ENCODE data around the gene NAALADL2. TPM values are rescaled to one million over a fixed set of nuclear protein-coding genes. Genes with fewer than 3 reads are reported as not detected.
"Not testable (repeated sequence)": the region's sequence is repeated elsewhere in the genome, so short reads cannot be mapped to it uniquely, and the experiment has no call there.

The NAALADL2 gene
- total and polyA plus RNA-seq, 3 donors from 2014 or later, result 5.4 to 15.6 (median 6.0) TPM

DNA sequence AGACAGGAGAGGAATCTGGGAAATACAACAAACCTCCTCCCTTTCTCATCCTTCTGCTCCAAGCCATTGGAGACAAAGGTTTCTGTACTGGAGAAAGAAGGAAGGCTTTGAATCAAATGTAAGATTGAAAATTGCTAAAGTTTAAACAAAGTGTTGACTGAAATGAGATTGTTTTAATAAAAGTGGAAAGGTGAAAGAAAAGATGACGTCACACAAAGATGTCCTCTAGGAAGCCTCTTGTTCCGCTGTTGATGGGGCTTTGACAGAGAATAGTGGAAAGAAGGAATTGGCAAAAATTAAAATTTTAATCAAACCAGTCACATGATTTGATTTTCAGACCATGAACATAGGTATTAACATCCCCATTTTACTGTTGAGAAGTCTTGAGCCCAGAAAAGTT lies 967.6 kb downstream of the NAALADL2 start:
- no peak for DNase-seq
- Histone ChIP-seq H3K9me3 (no peaks in the 10 kb centered on the region), H3K36me3 (ENCODE audit: low read depth, missing control alignments) (no peaks in the 10 kb centered on the region), H3K27ac (no peak overlapping the region), H3K4me1 (no peaks in the 10 kb centered on the region), H3K27me3 (no peaks in the 10 kb centered on the region), H3K4me3 (no peak overlapping the region)
- intact Hi-C loops (cut with DNase I; ENCODE audit: low total_unique reads), result no loop called here
- no peak for TF ChIP-seq POLR2A (IDR thresholded peaks at IDR 0.05)
- TF ChIP-seq, protein P1, sequence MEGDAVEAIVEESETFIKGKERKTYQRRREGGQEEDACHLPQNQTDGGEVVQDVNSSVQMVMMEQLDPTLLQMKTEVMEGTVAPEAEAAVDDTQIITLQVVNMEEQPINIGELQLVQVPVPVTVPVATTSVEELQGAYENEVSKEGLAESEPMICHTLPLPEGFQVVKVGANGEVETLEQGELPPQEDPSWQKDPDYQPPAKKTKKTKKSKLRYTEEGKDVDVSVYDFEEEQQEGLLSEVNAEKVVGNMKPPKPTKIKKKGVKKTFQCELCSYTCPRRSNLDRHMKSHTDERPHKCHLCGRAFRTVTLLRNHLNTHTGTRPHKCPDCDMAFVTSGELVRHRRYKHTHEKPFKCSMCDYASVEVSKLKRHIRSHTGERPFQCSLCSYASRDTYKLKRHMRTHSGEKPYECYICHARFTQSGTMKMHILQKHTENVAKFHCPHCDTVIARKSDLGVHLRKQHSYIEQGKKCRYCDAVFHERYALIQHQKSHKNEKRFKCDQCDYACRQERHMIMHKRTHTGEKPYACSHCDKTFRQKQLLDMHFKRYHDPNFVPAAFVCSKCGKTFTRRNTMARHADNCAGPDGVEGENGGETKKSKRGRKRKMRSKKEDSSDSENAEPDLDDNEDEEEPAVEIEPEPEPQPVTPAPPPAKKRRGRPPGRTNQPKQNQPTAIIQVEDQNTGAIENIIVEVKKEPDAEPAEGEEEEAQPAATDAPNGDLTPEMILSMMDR (IDR thresholded peaks at IDR 0.05), result no peak
- WGBS, 2 donors, result 80 to 94% methylated on average over 2 of the region's 2 CpGs

DNA sequence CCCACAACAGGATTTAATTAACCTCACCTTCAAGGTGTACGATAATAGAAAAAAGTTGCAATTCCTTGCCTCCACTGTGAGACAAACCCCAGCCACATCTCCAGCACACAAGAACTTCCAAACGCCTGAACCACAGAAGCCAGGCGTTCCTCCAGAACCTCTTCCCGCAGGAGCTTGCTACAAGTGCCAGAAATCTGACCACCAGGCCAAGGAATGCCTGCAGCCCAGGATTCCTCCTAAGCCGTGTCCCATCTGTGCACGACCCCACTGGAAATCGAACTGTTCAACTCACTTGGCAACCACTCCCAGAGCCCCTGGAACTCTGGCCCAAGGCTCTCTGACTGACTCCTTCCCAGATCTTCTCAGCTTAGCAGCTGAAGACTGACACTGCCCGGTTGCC lies 970.7 kb downstream of the NAALADL2 start:
- intact Hi-C loops (cut with DNase I; ENCODE audit: low total_unique reads); H3K36me3 ChIP-seq (ENCODE audit: low read depth, missing control alignments); DNase-seq; H3K27ac ChIP-seq; H3K9me3 ChIP-seq; H3K4me1 ChIP-seq; H3K4me3 ChIP-seq; H3K27me3 ChIP-seq: not testable (repeated sequence)
- WGBS, 2 donors, result 64 to 76% methylated on average over 4 to 8 of the region's 8 CpGs

DNA sequence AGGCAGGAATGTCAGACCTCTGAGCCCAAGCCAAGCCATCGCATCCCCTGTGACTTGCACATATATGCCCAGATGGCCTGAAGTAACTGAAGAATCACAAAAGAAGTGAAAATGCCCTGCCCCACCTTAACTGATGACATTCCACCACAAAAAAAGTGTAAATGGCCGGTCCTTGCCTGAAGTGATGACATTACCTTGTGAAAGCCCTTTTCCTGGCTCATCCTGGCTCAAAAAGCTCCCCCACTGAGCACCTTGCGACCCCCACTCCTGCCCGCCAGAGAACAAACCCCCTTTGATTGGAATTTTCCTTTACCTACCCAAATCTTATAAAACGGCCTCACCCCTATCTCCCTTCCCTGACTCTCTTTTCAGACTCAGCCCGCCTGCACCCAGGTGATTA lies 976.6 kb downstream of the NAALADL2 start:
- 90 to 95% methylated on average over 6 of the region's 6 CpGs for WGBS, 2 donors
- H3K36me3 ChIP-seq (ENCODE audit: low read depth, missing control alignments); H3K9me3 ChIP-seq; H3K4me3 ChIP-seq; H3K27ac ChIP-seq; intact Hi-C loops (cut with DNase I; ENCODE audit: low total_unique reads); H3K27me3 ChIP-seq; DNase-seq; H3K4me1 ChIP-seq: not testable (repeated sequence)

DNA sequence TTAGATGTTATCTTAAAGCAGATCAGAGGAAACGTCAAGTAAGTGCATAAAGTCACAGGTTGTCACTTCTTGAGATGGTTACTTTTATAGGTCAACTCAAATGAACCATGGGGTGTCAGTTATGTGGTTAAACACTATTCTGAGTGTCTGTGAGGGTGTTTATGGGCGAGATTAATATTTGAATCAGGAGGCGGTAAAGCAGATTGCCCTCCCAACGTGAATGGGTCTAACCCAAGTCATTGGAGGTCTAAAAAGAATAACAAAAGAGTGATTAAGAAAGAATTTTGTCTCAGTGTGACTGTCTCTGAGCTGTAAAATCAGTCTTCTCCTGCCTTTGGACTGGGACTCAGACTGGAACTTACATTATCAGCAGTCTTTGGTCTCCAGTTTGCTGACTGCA lies 977.5 kb downstream of the NAALADL2 start:
- WGBS, 2 donors, result 79 to 89% methylated on average over 4 of the region's 4 CpGs
- H3K9me3 ChIP-seq, result no peaks in the 10 kb centered on the region
- no peaks in the 10 kb centered on the region for H3K36me3 ChIP-seq (ENCODE audit: low read depth, missing control alignments)
- H3K27me3 ChIP-seq, result no peaks in the 10 kb centered on the region
- H3K4me3 ChIP-seq, result no peak overlapping the region
- H3K27ac ChIP-seq, result no peak overlapping the region
- no peaks in the 10 kb centered on the region for H3K4me1 ChIP-seq
- DNase-seq, result no peak
- intact Hi-C loops (cut with DNase I; ENCODE audit: low total_unique reads), result no loop called here
- TF ChIP-seq POLR2A (IDR thresholded peaks at IDR 0.05), result no peak
- TF ChIP-seq, protein P1 (IDR thresholded peaks at IDR 0.05), result no peak

DNA sequence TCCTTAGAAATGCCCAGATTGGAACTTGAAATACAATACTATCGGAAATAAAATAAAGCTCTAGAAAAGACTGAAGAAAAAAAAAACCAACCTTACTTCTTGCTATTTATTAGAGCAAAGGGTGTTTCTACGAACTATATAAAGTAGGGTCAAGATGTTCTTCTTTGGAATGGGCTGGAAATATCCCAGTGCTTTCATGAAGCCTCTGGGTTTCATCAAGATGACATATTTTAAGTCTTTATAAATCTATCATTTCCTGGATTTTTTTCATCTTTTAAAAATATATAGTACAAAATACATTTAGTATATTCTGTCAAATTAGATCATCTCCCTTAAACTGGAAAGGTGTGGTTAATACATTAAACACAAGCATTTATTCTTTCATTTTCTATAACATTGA lies 978.8 kb downstream of the NAALADL2 start:
- DNase-seq, result no peak
- no peaks in the 10 kb centered on the region for H3K27me3 ChIP-seq
- 53 to 54% methylated on average over 2 of the region's 2 CpGs for WGBS, 2 donors
- H3K9me3 ChIP-seq, result no peaks in the 10 kb centered on the region
- H3K27ac ChIP-seq, result no peak overlapping the region
- no peaks in the 10 kb centered on the region for H3K4me1 ChIP-seq
- no peaks in the 10 kb centered on the region for H3K36me3 ChIP-seq (ENCODE audit: low read depth, missing control alignments)
- intact Hi-C loops (cut with DNase I; ENCODE audit: low total_unique reads), result no loop called here
- H3K4me3 ChIP-seq, result no peak overlapping the region
- no peak for TF ChIP-seq POLR2A (IDR thresholded peaks at IDR 0.05)
- TF ChIP-seq, protein P1 (IDR thresholded peaks at IDR 0.05), result no peak

DNA sequence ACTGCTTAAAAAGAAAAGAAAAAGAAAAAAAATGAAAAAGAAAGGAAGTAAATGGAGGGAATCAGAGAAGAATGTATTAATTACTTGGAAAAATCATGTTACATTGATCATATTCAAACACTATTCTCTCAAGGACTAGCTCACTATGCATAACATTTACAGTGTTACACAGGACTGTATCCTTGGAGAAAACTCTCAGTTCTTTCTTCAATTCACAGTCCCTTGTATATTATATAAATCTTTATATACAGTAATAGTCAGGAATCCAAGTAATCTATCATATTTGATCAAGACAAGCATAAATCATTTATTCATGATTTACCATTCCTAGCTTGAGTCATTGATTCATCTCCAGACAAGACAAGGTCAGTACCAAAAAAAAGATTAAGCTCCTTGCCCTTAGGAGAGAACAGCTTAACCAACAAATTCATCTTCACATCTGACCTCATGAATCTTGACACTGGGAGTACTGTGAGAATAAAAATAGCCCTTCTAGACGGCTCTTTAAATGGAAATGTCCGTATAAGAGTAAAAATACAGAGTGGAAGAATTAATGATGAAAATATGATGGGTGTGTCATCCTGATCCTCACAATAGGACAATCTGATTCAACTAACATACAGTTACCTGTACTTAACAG lies 980.4 kb downstream of the NAALADL2 start:
- Histone ChIP-seq H3K4me3 (no peak overlapping the region), H3K9me3 (no peaks in the 10 kb centered on the region), H3K4me1 (no peaks in the 10 kb centered on the region), H3K36me3 (ENCODE audit: low read depth, missing control alignments) (no peaks in the 10 kb centered on the region), H3K27me3 (no peaks in the 10 kb centered on the region), H3K27ac (no peak overlapping the region)
- intact Hi-C loops (cut with DNase I; ENCODE audit: low total_unique reads), result no loop called here
- 51 to 59% methylated on average over 2 of the region's 2 CpGs for WGBS, 2 donors
- TF ChIP-seq POLR2A (IDR thresholded peaks at IDR 0.05), result no peak
- TF ChIP-seq, protein P1 (IDR thresholded peaks at IDR 0.05), result no peak
- DNase-seq, result no peak
